ENCODE data around the gene UACA.

DNA sequence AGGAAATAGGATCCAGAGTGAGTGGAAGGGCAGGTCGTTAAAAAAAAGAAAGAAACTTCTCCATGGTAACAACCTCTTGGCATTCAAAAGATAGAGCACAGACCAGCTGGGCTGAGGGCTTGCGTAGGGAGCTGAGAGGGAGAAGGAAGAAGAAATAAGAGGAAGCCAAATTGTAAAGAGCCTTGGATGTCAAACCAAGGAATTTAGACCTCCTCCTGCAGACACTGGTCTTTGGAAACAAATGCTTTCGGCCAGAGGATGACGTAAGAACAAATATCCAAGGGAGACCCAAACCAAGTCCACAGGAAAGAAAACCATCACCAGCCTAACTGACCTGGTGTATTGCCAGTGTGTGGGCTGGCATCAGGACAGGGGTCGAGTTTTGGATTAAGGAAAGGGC, 155.2 kb downstream of the UACA start:
- TF ChIP-seq, protein P1, sequence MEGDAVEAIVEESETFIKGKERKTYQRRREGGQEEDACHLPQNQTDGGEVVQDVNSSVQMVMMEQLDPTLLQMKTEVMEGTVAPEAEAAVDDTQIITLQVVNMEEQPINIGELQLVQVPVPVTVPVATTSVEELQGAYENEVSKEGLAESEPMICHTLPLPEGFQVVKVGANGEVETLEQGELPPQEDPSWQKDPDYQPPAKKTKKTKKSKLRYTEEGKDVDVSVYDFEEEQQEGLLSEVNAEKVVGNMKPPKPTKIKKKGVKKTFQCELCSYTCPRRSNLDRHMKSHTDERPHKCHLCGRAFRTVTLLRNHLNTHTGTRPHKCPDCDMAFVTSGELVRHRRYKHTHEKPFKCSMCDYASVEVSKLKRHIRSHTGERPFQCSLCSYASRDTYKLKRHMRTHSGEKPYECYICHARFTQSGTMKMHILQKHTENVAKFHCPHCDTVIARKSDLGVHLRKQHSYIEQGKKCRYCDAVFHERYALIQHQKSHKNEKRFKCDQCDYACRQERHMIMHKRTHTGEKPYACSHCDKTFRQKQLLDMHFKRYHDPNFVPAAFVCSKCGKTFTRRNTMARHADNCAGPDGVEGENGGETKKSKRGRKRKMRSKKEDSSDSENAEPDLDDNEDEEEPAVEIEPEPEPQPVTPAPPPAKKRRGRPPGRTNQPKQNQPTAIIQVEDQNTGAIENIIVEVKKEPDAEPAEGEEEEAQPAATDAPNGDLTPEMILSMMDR (IDR thresholded peaks at IDR 0.05; ENCODE audit: low read depth, low read length): no peak
- TF ChIP-seq EZH2phosphoT487 (IDR thresholded peaks at IDR 0.05; ENCODE audit: low read depth): no peak

Measured in OCI-LY3 (cell line).